WERI-Rb-1 (cell line): ENCODE data around the gene KCTD3.

Experiments
- DNase-seq: peaks from one replicate; pipeline ENCODE4 v3.0.0-alpha.2; 2020
- H3K27ac ChIP-seq: fragments of 250-450 bp; sonication (Bioruptor Pico); 2 replicates; pipeline ENCODE4 v1.5.1; 2020; ENCODE audit warnings: mild to moderate bottlenecking, moderate library complexity
- H3K27me3 ChIP-seq: fragments of 250-450 bp; sonication (Bioruptor Pico); 2 replicates; pipeline ENCODE4 v1.5.1; 2021; ENCODE audit warnings: mild to moderate bottlenecking, low read depth, moderate library complexity; ENCODE audit not compliant: insufficient read depth, severe bottlenecking
- H3K36me3 ChIP-seq: fragments of 250-450 bp; sonication (Bioruptor Pico); 2 replicates; pipeline ENCODE4 v1.5.1; 2020; ENCODE audit warnings: mild to moderate bottlenecking, moderate library complexity
- H3K4me3 ChIP-seq: 2 replicates; pipeline ENCODE4 v1.5.1; 2011; ENCODE audit warnings: low read depth, mild to moderate bottlenecking, control low read depth, low read length
- H3K9me3 ChIP-seq: fragments of 250-450 bp; sonication (Bioruptor Pico); 2 replicates; pipeline ENCODE4 v1.5.1; 2021; ENCODE audit warnings: mild to moderate bottlenecking, moderate library complexity; ENCODE audit not compliant: severe bottlenecking
- CTCF ChIP-seq: IDR thresholded peaks from 2 replicates; pipeline ENCODE4 v1.5.1; 2011; ENCODE audit warnings: low read depth, mild to moderate bottlenecking, control low read depth, inconsistent platforms, low read length

The KCTD3 gene

GRCh38 chr1:215590779-215591491 is 23.8 kb downstream of the KCTD3 start:
- no peaks in the 10 kb centered on the region for H3K9me3 ChIP-seq
- no peak for DNase-seq
- no peaks in the 10 kb centered on the region for H3K27me3 ChIP-seq
- H3K36me3 ChIP-seq = peaks cover 6% of the 10 kb centered on the region
- no peak for TF ChIP-seq CTCF
- H3K27ac ChIP-seq = no peak overlapping the region
- no peak overlapping the region for H3K4me3 ChIP-seq

DNA sequence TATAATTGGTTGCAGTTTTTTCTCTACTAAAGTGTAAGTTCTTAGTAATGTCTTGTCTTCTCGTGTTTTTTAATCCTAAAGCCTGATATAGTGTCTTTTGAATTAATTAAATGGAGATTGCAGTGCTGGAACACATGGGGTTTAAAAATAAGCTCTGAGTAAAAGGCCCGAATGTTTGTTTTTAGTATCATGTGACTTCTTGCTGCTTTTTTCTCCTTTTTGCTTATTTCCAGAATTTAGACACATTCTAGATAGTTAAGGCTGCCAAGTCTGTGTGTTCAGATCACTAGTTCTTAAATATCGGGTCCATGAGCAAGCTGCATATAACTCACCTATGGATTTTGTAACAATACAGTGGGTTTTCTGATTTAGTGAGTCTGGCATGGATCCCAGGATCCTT is 27.5 kb downstream of the KCTD3 start:
- no peak overlapping the region for H3K4me3 ChIP-seq
- DNase-seq = no peak
- no peak for TF ChIP-seq CTCF
- H3K9me3 ChIP-seq = no peaks in the 10 kb centered on the region
- H3K27ac ChIP-seq = peak overlapping the region; percentile 50
- H3K36me3 ChIP-seq = no peaks in the 10 kb centered on the region; the same call in none of the 2 replicates
- no peaks in the 10 kb centered on the region for H3K27me3 ChIP-seq

- no peak for DNase-seq
- no peak for TF ChIP-seq CTCF
- Histone ChIP-seq H3K4me3 (no peak overlapping the region), H3K9me3 (no peaks in the 10 kb centered on the region), H3K27me3 (no peaks in the 10 kb centered on the region), H3K36me3 (no peaks in the 10 kb centered on the region; the same call in 1 of the 2 replicates), H3K27ac (no peak overlapping the region)
Measured at GRCh38 chr1:215595231-215595630, 28.1 kb downstream of the KCTD3 start.

- DNase-seq = no peak
- TF ChIP-seq CTCF = no peak
Measured at GRCh38 chr1:215597961-215598360, 30.9 kb downstream of the KCTD3 start.

DNA sequence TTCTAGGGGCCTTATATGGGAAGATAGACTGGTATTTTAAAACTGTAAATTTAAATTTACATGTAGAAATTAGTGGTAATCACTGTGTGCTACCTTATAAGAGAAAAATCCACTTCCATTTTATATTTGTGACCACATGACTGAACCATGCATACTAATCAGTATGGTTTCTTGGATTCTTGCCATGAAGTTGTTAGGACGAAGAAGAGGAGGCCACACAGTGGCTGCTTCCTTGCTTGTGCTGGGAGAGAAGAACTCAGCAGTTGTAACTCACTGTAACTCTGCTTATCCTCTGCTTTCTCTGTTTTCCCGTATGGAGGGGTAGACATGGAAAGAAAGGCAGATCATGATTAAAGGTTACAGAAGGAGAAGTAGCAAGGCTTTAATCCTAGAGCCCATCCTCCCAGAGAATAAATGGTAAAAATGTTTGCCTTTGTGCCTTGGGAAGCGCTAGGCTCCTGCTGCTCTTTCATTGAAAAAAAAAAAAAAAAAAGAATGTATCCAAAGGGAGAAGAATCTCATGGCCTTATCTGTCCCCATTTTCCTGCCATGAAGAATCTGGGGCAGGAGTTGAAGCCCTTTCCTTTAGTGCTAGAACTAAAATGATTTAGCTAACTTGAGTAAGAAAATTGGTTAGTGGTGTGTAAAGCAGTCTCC is 32.4 kb downstream of the KCTD3 start:
- Histone ChIP-seq H3K36me3 (peaks cover 9% of the 10 kb centered on the region; the same call in 1 of the 2 replicates), H3K27me3 (no peaks in the 10 kb centered on the region), H3K9me3 (no peaks in the 10 kb centered on the region), H3K27ac (no peak overlapping the region), H3K4me3 (no peak overlapping the region)
- no peak for DNase-seq
- TF ChIP-seq CTCF = no peak

More at GRCh38 chr1:215597961-215598360, 30.9 kb downstream of the KCTD3 start:
- Histone ChIP-seq H3K27ac (no peak overlapping the region), H3K27me3 (no peaks in the 10 kb centered on the region), H3K36me3 (no peaks in the 10 kb centered on the region; the same call in 1 of the 2 replicates), H3K9me3 (no peaks in the 10 kb centered on the region), H3K4me3 (no peak overlapping the region)
